HG02981 (cell line): ENCODE results near the gene KIF5B.

Experiments
- ATAC-seq: cut with Tn5 transposase; IDR thresholded peaks from one replicate; pipeline ENCODE4 v1.9.1; 2021; ENCODE audit warnings: mild to moderate bottlenecking, moderate library complexity; ENCODE audit not compliant: unreplicated experiment

The KIF5B gene

DNA sequence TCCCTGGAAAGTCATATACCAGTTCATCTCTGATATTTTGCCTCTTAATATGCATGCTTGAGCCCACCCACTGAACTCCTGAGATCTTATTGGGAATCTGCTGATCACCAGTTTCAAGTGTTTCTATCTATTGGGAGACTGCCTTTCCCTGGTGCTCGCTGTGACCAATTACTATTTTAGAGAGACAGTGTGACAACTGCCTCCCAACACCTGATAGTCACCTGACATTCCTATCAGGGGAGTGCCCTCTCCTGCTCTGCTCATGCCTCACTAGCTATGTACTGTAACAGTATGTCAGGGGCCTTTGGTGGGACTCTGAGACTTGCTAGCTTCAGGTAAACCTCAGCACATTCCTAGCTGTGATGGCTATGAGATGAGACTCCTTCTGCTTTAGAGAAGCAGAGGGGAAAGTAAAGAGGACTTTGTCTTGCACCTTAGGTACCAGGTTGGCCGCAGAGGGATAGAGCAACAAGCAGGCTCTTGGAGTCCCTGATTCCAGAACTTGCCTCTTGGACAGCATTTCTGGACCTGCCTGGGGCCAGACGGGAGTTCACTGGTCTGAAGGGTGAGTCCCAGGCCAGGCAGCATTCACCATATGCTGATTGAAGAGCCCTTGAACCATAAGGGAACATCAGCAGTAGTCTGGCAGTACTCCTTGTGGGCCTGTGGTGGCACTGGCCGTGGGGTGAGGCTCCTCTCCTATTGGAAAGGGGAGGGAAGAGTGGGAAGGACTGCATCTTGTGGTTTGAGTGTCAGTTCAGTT lies 93.2 kb downstream of the KIF5B start:
- ATAC-seq: no peak

DNA sequence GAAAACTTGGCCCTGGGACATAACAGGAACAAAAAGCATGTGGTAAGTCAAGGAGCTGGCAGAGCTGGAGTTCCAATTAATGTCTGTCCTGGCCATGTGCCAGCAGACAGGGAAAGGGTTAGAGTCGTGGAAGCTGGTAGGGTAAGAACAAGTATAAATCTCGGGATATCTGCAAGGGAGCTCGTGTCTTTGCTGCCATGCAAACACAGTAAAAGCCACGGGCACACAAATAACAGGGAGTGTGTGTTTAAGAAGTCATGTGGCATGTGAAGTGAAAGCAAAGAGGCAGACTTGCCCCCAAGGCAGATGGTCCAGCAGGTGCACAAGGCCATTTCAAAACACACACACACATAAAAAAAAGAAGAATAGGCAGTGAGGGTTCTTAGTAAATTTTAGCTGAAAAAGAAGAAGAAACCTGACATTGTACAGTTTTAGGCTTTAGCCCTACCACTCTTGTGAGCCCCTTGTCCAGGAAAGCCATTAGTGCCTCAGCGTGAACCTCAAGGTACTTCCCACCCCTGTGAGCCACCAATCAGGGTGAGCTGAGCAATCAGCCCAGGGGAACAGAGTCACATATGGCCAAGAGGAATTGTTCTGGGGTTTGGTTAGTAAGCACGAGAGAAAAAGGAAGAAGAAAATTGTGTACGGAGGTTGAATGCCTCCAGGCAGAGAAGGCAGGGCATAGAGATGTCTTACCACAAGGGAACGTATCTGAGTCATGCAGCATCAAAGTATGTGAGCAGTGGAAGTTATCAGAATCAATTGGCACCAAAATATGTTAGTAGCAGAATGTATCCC lies 94.7 kb downstream of the KIF5B start:
- no peak for ATAC-seq

DNA sequence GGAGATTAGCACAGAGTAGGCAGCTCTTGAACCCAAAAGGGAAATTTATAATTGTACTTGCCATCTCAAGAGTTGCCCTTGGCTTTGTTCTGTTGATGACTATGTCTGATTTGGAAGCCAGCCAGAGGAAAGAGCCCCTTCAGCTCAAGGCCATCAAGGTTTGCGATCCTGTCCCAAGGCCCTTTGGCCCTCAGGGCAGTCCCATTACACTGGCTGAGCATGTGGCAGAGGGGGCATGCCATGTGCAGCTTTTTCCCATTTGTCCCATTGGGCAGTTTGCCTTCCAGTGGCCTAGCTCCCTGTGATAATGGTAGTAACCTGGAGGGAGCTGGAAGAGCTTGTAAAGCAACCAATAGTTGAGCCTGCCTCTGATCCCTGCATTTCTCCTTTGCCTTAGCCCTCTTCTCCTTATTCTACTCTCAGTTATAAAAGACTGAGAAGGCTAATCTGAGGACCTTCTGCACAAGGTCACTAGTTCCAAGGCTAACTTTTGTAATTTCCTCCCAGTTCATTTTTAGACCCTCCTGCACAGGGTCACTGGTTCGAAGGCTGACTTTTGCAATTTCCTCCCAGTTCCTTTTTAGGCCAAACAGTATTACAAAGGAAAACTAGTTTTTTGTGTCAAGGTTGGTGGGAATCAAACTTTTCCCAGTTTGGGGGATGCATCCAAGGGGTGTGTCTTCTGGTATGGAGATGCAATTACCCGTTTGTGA lies 96.6 kb downstream of the KIF5B start:
- ATAC-seq: no peak
